GM19452 (cell line): ENCODE results near the gene GGA2.
"Not testable (repeated sequence)": the region's sequence is repeated elsewhere in the genome, so short reads cannot be mapped to it uniquely, and the experiment has no call there.

Experiments used
- ATAC-seq: cut with Tn5 transposase; IDR thresholded peaks from one replicate; pipeline ENCODE4 v1.9.1; 2021; ENCODE audit not compliant: unreplicated experiment

Gene GGA2

GRCh38 chr16:23504453-23505179 lies 5.7 kb downstream of the GGA2 start:
- peak; percentile 73 for ATAC-seq

GRCh38 chr16:23504076-23504452 lies 6.2 kb downstream of the GGA2 start:
- ATAC-seq: peak; percentile 3

GRCh38 chr16:23502466-23502865 lies 7.8 kb downstream of the GGA2 start:
- no peak for ATAC-seq

DNA sequence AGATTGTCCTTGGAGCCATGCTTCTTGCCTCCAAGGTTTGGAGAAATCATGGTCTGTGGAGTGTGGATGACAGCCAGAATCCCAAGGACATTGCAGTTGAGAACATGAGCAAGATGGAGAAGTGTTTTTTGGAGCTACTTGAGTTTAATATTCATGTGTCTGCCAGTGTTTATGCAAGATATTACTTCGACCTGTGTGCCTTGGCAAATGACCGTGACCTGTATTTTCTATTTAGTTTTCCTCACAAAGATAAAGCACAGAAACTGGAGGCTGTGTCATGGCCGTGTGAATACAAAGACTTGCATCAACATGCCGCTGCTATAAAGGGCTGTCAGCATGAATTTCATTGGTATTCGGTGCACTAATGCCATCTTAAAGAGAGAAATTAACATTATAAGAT lies 9.0 kb downstream of the GGA2 start:
- no peak for ATAC-seq

DNA sequence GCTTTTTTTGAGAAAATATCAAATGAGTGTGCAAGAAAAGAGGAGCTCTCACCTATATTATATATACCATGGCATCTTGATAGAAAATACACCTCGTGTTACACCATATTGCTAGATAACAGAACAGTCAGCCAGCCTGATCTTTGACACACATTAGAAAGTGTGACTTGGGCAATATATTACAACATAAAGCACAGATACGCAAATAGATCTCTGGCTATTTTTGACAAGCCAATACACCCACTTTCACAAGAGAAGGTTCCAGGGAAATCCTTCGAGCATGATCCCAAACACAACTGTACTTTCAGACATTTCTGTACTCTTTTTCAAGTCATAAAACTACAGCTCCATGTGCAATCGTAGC lies 9.4 kb downstream of the GGA2 start:
- no peak for ATAC-seq

- no peak for ATAC-seq
Measured at GRCh38 chr16:23500212-23500861, 10.0 kb downstream of the GGA2 start.

- ATAC-seq: no peak
Measured at GRCh38 chr16:23499801-23500200, 10.5 kb downstream of the GGA2 start.

DNA sequence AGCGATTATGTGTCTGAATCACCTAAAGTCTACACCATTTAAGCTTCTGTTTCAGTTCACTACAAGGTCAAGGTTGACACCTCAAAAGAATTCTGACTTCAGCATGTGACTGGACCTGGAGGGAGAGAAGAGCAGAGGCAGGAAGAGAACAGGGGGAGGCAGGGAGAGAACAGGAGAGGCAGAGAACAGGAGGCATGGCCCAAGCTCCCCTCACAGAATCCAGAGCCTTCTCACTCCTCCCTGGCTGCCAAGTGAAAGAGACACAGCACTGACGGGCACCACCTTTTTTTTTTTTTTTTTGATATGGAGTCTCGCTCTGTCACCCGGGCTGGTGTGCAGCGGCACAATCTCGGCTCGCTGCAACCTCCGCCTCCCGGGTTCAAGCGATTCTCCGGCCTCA lies 11.4 kb downstream of the GGA2 start:
- ATAC-seq: no peak

GRCh38 chr16:23497543-23497868 lies 12.8 kb downstream of the GGA2 start:
- ATAC-seq: no peak

DNA sequence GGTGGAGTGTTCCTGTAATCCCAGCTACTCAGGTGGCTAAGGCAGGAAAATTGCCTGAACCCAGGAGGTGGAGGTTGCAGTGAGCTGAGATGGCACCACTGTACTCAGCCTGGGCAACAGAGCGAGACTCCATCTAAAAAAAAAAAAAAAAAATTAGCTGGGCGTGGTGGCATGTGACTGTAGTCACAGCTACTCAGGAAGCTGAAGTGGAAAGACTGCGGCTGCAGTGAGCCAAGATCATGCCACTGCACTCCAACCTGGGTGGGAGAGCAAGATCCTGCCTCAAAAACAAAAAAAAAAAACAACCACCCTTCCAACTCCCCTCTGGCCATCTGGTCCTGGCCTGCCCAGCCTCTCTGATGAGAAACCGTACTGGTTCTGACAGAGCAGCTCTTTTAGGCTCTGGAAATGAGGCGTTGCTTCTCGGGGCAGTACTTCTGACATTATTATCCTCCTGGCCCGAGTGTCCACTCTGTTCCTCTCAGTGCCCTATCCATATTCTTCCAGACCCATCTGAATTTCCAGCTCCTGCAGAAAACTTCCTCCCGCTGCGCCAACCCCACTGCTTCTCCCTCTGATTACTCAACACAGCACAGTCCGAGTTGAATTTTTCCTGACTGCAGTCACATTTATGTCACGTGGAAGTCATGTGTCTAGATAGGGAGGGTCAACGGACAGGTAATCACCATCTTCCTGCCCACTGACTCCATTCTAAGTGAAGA lies 13.3 kb downstream of the GGA2 start:
- ATAC-seq: no peak

- no peak for ATAC-seq
Measured at GRCh38 chr16:23495671-23496070, 14.6 kb downstream of the GGA2 start.

DNA sequence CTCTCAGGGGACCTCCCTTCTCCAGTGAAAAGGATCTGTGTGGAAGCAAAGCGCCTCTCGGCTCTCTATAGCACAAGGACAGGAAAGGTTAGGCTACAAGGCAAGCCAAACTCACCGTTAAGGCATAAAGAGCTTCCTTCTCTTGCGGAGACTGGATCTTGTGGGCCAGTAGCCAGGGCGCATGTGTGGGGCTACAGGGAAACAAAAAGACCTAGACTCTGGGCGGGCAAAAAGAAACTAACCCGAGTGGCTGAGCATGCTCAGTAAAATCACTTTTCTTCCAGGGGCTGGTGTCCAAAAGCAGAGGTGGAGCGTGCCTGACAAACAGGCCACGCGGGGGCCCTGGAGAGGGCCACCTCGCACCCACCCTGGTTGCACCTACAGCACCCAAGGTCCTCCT lies 16.1 kb downstream of the GGA2 start:
- no peak for ATAC-seq

- ATAC-seq: no peak
Measured at GRCh38 chr16:23491490-23492391, 18.6 kb downstream of the GGA2 start.

DNA sequence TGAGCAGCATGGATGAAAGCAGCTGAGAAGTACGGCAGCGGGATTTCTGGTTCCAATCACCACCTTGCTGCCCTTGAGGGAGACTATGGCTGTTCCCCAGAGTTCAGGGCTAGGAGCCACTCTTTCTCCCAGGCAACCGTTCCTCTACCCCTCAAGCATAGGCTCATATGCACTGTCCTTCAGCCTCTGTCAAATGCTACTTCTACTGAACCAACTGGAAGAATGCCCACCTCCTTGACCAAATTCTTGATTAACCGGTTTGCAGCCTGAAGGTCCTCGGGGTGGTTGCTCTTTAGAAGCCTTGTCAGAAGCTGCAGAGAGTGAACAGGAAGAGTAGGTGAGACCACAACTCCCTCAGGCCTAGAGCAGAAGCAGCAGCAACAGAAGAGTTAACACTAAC lies 23.8 kb downstream of the GGA2 start:
- ATAC-seq: no peak

GRCh38 chr16:23485841-23486240 lies 24.5 kb downstream of the GGA2 start:
- ATAC-seq: no peak

DNA sequence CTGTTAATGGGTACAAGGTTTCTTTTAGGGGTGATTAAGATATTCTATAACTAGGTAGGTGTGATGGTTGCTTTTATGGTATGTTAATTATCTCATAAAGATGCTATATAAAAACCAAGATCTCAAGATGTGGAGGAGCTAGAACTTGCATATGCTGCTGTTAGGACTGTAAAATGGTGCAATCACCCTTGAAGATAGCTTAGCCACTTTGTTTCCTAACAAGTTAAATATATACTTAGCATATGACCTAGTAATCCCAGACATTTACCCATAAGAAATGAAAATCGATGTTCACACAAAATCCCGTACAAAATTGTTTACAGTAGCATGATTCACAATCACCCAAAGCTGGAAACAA lies 25.1 kb downstream of the GGA2 start:
- ATAC-seq: no peak

GRCh38 chr16:23484510-23485256 lies 25.6 kb downstream of the GGA2 start:
- no peak for ATAC-seq

- not testable (repeated sequence) for ATAC-seq
Measured at GRCh38 chr16:23483492-23483891, 26.8 kb downstream of the GGA2 start.

GRCh38 chr16:23482778-23483177 lies 27.5 kb downstream of the GGA2 start:
- ATAC-seq: peak; percentile 79

DNA sequence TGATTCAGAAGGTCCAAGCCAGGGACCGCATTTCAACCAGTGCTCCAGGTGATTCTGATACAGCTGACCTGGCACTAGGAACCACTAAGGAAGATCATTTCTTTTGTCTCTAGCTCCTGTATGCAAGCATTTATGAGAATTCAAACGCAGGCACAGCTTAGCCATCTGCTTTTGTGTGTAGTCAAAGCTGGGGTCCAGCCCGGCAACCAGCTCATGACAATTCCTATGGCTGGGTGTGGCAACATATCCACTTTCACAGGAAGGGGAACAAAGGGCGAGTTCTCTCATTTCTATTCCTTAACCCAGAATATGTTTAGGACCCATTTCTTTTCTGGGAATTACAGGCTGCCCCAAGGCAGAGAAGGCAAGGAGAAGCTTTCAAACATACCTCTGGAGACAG lies 30.0 kb downstream of the GGA2 start:
- ATAC-seq: no peak

DNA sequence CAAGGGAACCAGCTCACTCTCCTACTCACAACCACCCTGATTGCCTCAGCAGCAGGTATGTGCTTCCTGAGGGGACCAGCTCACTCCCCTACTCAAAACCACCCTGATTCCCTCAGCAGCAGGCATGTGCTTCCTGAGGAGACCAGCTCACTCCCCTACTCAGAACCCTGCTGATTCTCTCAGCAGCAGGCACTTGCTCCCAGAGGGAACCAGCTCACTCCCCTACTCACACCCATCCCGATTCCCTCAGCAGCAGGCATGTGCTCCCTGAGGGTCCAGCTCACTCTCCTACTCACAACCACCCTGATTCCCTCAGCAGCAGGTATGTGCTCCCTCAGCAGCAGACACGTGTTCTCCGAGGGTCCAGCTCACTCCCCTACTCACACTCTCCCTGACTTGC lies 31.2 kb downstream of the GGA2 start:
- no peak for ATAC-seq
